NCI-H2196 (cell line): ENCODE data around the gene NAP1L4.

Source experiments
- DNase-seq: peaks from one replicate; lab custom pipeline; 2025; ENCODE audit not compliant: unreplicated experiment; lab: John Stamatoyannopoulos, UW

NAP1L4 gene

DNA sequence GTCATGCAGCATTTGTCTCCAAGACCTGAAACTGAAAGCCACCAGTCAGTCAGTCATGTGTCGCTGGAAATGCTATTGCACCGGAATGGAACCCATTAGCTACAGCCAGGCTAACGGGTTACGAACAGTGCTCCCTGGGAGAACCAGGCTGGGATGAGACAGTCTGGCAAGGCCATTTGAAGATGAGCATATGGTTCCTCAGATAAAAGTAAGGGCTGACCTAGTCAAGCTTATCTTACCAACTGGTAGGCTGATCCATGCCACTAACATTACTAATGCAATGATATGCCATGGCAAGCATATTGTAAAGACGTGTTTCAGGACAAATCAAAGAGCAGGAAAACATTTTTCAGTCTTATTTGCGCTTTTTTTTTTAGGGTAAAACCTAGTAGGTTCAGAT is 28.4 kb downstream of the NAP1L4 start:
- no peak for DNase-seq

DNA sequence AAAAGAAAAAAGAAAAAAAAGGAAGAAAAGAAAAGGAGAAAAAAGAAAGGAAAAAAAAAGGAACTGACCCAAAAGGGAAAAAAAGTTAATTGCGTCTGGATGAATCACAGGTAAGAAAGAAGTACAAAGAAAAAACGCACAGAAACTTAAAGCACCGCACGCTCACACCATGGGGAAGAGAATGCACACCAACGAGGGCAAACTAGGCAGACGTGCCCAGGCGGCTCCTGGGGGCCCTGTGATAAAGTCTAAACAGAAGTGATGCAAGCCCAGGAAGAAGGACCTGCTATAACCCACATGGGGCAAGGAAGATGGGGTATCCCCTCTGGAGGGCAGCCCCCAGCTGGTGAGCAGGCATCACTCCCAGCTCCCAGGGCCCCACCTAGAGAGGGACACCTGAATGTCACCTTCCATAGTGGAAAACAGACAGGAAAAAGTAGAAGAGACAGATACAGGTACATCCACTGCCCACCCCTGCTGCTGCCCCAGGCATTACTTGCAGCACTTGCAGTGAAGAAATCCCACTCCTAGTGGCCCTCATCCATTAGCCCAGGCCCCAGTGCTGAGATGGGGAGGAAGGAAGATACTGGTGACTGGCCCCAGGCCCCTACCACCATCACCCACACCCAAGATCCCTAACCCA is 28.9 kb downstream of the NAP1L4 start:
- no peak for DNase-seq

- DNase-seq, result no peak
These were observed 31.0 kb downstream of the NAP1L4 start for GRCh38 chr11:2961080-2961479.

GRCh38 chr11:2960139-2960538 is 32.0 kb downstream of the NAP1L4 start:
- DNase-seq, result no peak

GRCh38 chr11:2958251-2958650 is 33.9 kb downstream of the NAP1L4 start:
- DNase-seq, result no peak

GRCh38 chr11:2955906-2956476 is 36.1 kb downstream of the NAP1L4 start:
- DNase-seq, result no peak

DNA sequence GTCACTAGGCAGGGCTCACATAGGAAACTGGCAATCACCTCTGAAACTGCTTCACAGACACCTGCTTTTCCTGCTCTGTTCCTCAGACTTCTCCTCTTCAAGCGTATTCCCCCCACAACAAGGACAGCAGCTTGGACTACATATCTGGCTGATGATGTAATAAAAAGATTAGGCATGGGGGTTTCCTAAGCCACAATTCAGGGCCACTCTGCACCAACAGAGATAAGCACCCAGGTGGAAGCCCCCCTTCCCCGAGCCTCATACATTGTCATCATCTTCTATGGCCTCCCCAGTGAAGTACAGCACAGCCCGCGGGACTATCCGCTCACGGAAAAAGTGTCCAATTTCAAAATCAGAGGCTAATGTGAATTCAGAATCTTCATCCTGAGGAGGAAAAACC is 37.9 kb downstream of the NAP1L4 start:
- DNase-seq, result no peak

- DNase-seq, result no peak
These were observed 39.8 kb downstream of the NAP1L4 start for GRCh38 chr11:2952290-2952689.

DNA sequence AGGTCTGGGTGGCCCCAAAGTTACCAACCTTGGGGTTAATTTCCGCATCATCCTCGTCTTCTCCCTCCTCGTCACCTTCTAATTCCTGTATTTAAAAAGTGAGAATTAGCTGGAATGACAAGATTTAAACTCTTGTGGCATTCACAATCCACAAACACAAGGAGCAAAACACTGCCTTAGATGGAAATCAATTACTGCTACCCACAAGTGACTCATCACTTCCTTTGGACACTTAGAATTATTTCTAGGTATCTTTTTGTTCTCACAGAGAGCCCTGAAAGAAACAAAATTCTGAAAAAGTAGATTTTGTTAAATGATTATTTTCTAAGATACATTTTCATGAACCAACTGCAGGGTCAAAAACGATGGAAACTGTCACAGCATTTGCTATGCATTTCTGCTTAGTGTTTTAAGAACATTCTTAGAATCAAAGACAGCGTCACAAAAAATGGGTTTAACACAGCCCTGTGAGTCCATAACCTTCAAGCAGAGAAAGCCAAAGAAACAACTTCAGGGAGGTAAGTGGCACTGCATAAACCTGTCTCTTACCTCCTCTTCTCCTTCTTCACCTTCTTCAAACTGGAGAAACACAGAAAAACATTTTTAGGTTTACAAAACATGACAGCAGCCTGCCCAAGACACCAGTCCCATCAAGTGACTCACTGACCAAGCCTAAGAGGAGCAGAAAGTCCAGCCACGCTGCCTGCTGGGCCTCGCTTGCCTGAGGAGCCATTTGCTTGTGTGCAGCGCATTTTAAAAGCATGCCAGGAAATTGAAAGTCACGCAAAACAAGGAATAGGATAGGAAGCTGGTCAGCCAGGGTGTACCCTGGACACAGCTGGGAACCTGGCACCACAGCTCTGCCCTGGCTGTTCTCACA is 40.7 kb downstream of the NAP1L4 start:
- DNase-seq, result no peak

DNA sequence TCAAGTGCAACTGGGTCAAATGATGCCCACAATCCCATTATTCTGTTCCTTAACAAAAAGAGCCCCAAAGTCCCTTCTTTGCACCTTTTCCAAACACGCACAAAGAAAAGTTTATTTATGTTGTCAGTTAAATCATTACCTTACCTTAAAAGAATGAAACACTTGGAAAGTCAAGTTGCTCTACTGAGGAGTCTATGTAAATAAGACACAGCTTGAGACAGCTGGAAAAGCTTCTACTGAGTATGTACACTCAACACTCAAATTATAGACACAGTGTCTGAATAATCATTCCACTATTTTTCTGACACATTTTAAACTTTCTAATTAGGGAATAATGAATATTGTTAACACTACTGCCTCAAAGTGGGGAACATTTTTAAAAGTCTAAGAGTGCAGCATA is 41.3 kb downstream of the NAP1L4 start:
- DNase-seq, result no peak

- no peak for DNase-seq
These were observed 42.2 kb downstream of the NAP1L4 start for GRCh38 chr11:2949920-2950319.

- no peak for DNase-seq
These were observed 44.4 kb downstream of the NAP1L4 start for GRCh38 chr11:2947744-2948143.

GRCh38 chr11:2945757-2946287 is 46.3 kb downstream of the NAP1L4 start:
- DNase-seq, result no peak

DNA sequence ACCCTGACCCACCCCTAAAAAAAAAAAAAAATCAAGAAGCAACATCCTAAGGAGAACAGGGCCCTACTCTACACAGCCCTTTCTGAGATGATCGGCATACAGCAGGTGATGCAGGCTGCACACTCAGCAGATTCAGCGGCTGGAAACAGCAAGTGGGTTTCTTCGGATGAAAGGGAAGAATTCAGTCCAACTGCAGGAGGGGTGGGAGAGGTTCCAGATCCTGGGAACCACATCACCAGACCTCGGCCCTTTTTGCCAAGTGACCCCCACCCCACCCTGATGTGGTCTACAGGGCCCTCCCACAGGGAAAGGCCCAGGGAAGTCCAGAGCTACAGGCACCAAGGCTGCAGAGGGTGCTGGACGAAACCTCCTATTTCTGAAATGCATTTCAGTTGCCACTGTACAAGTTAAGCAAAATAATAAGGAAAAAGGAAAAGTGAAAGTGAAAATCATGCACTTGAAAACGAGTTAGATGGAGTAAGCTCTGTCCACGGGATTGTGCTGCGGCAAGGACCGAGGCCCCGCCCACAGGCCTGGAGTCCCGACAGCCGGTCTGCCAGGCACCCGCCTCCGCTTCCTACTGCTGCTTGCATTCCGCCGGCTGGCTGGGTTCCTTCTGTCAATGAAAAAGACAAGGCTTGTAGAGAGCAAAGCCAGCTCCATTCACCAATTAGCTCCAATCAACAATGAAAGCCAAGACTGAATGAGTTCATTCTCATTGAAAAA is 46.9 kb downstream of the NAP1L4 start:
- DNase-seq, result peak; percentile 76

DNA sequence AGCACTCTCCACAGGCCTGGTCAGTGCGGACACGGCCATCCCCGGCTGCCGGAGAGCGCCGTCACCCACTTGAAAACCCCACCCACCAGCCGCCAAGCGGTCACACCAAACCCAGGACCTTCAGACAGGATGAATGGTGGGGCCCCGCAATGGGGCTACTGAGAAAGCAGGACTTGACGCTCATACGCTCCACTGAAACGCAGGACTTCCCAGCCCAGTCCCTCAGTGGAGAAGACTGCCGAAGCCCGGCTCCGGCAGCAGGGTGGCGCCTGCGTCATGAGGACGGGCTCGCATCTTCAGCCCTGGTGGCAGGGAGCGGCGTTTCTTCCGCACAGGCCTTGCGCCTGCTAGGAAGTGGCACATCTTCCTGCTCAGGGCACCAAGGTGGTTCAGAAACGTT is 47.6 kb downstream of the NAP1L4 start:
- no peak for DNase-seq

DNA sequence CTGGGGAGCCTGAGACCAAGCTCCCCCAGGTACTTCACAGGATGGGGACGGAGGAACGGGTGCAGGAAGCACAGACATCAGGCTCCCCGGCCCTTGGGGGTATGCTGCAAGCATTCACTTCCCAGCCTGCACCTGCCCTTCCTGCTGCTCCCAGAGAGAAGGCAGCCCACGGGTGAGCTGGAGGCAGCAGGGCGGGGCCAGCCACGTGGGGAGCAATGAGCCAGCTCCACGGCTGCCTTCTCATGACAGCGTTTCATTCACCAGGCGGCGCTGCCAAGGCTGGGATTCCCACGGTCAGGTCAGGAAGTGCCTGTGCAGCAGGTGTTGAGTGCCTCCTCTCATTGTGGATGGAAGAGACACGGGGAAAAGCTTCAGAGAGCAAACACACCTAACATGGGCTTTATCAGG is 48.4 kb downstream of the NAP1L4 start:
- peak; percentile 42 for DNase-seq

GRCh38 chr11:2942872-2943710 is 49.0 kb downstream of the NAP1L4 start:
- no peak for DNase-seq

DNA sequence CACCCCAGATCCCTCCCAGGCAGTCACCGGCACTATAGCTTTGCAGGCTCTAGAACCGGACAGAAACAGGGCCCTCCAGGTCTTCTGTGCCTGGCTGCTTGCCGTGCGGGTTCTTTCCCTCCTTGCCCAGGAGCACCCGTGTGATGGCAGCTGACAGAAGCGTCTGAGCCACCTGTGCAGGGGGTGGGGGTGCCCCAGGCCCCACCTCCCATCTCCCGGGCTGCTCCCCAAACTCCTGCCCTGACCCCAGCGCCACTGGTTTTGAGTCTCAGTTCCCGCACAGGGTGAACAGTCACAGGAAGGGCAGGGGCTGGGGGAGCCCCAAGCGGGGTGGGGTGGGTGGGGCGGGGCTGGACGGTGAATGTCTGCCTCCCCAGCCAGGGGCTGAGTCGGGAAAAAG is 49.7 kb downstream of the NAP1L4 start:
- DNase-seq, result no peak

GRCh38 chr11:2940921-2941821 is 51.0 kb downstream of the NAP1L4 start:
- DNase-seq, result no peak
